ENCODE measurements around the gene C9orf78. TPM values are rescaled to one million over a fixed set of nuclear protein-coding genes. Genes with fewer than 3 reads are reported as not detected.

Gene C9orf78
- total RNA-seq, 1 experiment from 2014 or later, result 37.5 TPM

DNA sequence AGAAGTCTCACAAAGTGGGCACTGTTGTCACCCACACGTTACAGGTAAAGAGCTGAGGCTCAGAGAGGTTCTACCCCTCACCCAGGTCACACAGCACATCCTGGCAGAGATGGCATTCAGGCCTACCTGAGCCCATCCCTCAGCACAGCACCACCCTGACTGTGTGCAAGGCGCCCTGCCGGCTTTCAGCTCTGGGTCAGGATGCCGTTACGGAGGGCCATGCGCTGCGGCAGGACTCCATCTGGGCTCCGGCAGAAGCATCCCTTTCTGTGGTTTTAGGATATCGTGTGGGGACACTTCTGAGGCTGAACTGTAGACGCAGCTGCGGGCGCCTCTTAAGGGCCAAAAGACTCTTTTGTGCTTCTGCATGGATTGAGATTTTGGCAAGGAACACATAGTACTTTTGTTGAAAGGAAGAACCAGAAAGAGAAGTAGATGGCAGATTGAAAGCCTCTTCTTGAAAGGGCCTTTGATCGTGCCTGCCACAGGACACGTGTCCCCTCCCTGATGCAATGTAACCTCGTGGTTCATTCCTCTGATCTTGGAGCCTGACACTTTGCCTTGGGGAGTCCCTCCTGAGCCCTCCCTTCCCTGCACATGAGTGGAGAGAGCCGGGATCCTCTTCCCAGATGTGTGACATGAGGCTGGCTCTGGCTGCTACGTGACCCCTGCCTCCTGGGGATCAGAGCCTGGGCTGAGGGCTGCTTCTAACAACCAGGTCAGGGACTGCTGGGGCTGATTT lies 31.5 kb upstream of the C9orf78 start:
- H3K9me3 ChIP-seq (ENCODE audit: control insufficient read depth, low read depth, low read length), result no peaks in the 10 kb centered on the region
- no peak overlapping the region for H3K14ac ChIP-seq (ENCODE audit: insufficient read depth, low read length)
- no CpG with 5 or more reads among the region's 17 CpGs for WGBS (ENCODE audit: extremely low coverage, insufficient read length, low lambda C conversion rate)
- H2BK120ac ChIP-seq (ENCODE audit: low read depth, low read length, poor library complexity, severe bottlenecking), result no peak overlapping the region
- no peaks in the 10 kb centered on the region for H3K23me2 ChIP-seq (ENCODE audit: insufficient read length, low read depth, low read length, poor library complexity, severe bottlenecking)
- no peak overlapping the region for H3K4me3 Mint-ChIP-seq
- H3K9ac ChIP-seq (ENCODE audit: extremely low read depth, insufficient read length, low read length), result no peak overlapping the region
- no peak overlapping the region for H4K91ac ChIP-seq (ENCODE audit: insufficient read length, low read depth, low read length)
- no peak overlapping the region for H3K56ac ChIP-seq (ENCODE audit: insufficient read length, low read depth, low read length)
- no peak overlapping the region for H3K4ac ChIP-seq (ENCODE audit: low read depth, low read length)
- no peak overlapping the region for H2BK20ac ChIP-seq (ENCODE audit: low read depth, low read length, poor library complexity, severe bottlenecking)
- H3K18ac ChIP-seq (ENCODE audit: insufficient read length, low read depth, low read length), result no peak overlapping the region
- no peaks in the 10 kb centered on the region for H3K79me1 ChIP-seq (ENCODE audit: insufficient read depth, low read depth, low read length, poor library complexity, severe bottlenecking)
- H3K9me3 Mint-ChIP-seq, result no peaks in the 10 kb centered on the region
- H2BK15ac ChIP-seq (ENCODE audit: low read depth, low read length), result no peak overlapping the region
- no peaks in the 10 kb centered on the region for H4K20me1 ChIP-seq (ENCODE audit: control insufficient read depth, insufficient read depth, insufficient read length)
- no peak overlapping the region for H4K5ac ChIP-seq (ENCODE audit: insufficient read length, low read depth, low read length)
- H3K4me1 Mint-ChIP-seq, result no peaks in the 10 kb centered on the region
- DNase-seq, result no peak
- no peaks in the 10 kb centered on the region for H3K27me3 Mint-ChIP-seq (ENCODE audit: low read depth)
- H2AFZ ChIP-seq (ENCODE audit: low read length), result no peak overlapping the region
- H3T11ph ChIP-seq (ENCODE audit: low read length), result no peak overlapping the region
- no peaks in the 10 kb centered on the region for H3K27me3 ChIP-seq (ENCODE audit: insufficient read depth, low read length)
- no peak overlapping the region for H2BK12ac ChIP-seq (ENCODE audit: insufficient read length, low read depth, low read length)
- H3K4me2 ChIP-seq (ENCODE audit: insufficient read depth, insufficient read length, low read length), result no peak overlapping the region
- no peak overlapping the region for H2AK5ac ChIP-seq (ENCODE audit: insufficient read length, low read length)
- no peak overlapping the region for H2BK5ac ChIP-seq (ENCODE audit: insufficient read length, low read length)
- H4K8ac ChIP-seq (replicated peaks; ENCODE audit: insufficient read length, low read depth, low read length), result no peak overlapping the region
- H3K23ac ChIP-seq (ENCODE audit: insufficient read length, low read depth, low read length), result no peak overlapping the region
- H3K27ac Mint-ChIP-seq, result peak overlapping the region in 2 of 3 experiments; percentile 72 to 89; a peak in 3 of 7 replicates
- TF ChIP-seq CTCF (conservative IDR thresholded peaks at IDR 0.05), result no peak
- no peak overlapping the region for H3K27ac ChIP-seq (ENCODE audit: insufficient read length, low read depth, low read length)
- no peaks in the 10 kb centered on the region for H3K4me1 ChIP-seq (ENCODE audit: insufficient read depth, low read length)
- H3K79me2 ChIP-seq (ENCODE audit: insufficient read depth, low read length), result no peaks in the 10 kb centered on the region
- peaks cover 8 to 33% (median 27%) of the 10 kb centered on the region in 3 experiments; a peak in 6 of 7 replicates for H3K36me3 Mint-ChIP-seq (ENCODE audit: insufficient read depth in 1 of 3, low read depth in 3 of 3)
